Left ventricle myocardium inferior (tissue), 1 donor: Measurements from ENCODE around the gene MMP12. TPM values are rescaled to one million over a fixed set of nuclear protein-coding genes. Genes with fewer than 3 reads are reported as not detected.

Experiments used
- DNase-seq: peaks from one replicate; pipeline ENCODE4 v3.0.0-alpha.2; 2020
- H3K27ac ChIP-seq: fragments of 200-600 bp; replicated peaks from 2 replicates; pipeline ENCODE4 v1.8.0; 2021
- H3K27me3 ChIP-seq: fragments of 200-600 bp; 2 replicates; pipeline ENCODE4 v1.8.0; 2021; ENCODE audit warnings: low read depth
- H3K36me3 ChIP-seq: fragments of 200-600 bp; 2 replicates; pipeline ENCODE4 v1.8.0; 2021
- H3K4me1 ChIP-seq: fragments of 200-600 bp; 2 replicates; pipeline ENCODE4 v1.8.0; 2021
- H3K4me3 ChIP-seq: fragments of 200-600 bp; 2 replicates; pipeline ENCODE4 v1.8.0; 2021; ENCODE audit warnings: mild to moderate bottlenecking, moderate library complexity
- H3K9me3 ChIP-seq: fragments of 200-600 bp; replicated peaks from 2 replicates; pipeline ENCODE4 v1.8.0; 2021
- CTCF ChIP-seq: fragments of 200-600 bp; IDR thresholded peaks from 2 replicates; pipeline ENCODE4 v1.8.0; 2021; ENCODE audit warnings: antibody characterized with exemption, mild to moderate bottlenecking, borderline replicate concordance
- intact Hi-C: fragments of 100-400 bp; cut with micrococcal nuclease; formaldehyde crosslinking; loops from one replicate; pipeline ENCODE4 v1.11.0; 2022
- long read RNA-seq: library from polyadenylated mRNA; unstranded; transcript quantifications from one replicate; pipeline ENCODE4 v2.0.0, GENCODE V29; 2021
- total RNA-seq: library from RNA; stranded (reverse); fragmentation: NEBNext Ultra II Directional; extraction: Animal tissue kit (Norgen Biotek cat#: 25700); gene quantifications from one replicate; pipeline ENCODE4 v1.2.1, GENCODE V29; 2021
- donor health status: DM: no; HTN: yes; CAD: no; lungs with severe emphysema.

Gene MMP12
- total RNA-seq = not detected
- long read RNA-seq = 0 reads

DNA sequence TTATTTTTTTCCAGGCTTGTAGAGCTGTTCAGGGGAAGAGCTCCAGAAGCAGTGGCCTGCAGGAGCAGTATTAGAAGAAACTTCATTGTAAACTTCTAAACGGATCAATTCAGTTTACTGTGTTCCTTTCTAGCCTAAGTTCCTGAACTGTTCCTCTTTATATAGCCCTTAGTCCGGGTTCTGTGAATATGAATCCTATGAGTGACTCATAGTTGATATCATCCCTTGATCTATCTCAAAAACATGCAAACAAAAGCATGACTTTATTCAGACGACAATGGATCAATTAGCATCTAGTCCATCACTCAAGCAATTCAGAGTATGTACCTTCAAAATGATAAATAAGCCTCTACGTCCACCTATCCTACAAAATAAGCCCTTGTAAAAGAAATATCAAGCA, at the start of gene MMP12:
MMP12 (minus strand) TSS at position 131 of the 400 bp plus-strand sequence; CDS start at position 86, 45 bp downstream.
- Histone ChIP-seq H3K27ac (no peak within 1 kb of the TSS), H3K36me3 (no peaks in the 10 kb centered on the region), H3K27me3 (no peaks in the 10 kb centered on the region), H3K4me3 (no peak within 1 kb of the TSS), H3K9me3 (no peaks in the 10 kb centered on the region), H3K4me1 (no peaks in the 10 kb centered on the region)
- DNase-seq = no peak
- intact Hi-C loops = no loop called here
- no peak for TF ChIP-seq CTCF

GRCh38 chr11:102921587-102922220, 46.9 kb upstream of the MMP12 start:
- H3K9me3 ChIP-seq = no peaks in the 10 kb centered on the region
- no peak for DNase-seq
- H3K27me3 ChIP-seq = peaks cover 7% of the 10 kb centered on the region
- H3K36me3 ChIP-seq = no peaks in the 10 kb centered on the region
- H3K4me1 ChIP-seq = no peaks in the 10 kb centered on the region
- H3K4me3 ChIP-seq = no peak overlapping the region
- intact Hi-C loops = no loop called here
- TF ChIP-seq CTCF = no peak
- H3K27ac ChIP-seq = no peak overlapping the region

- Histone ChIP-seq H3K27me3 (peaks cover 7% of the 10 kb centered on the region), H3K4me3 (no peak overlapping the region), H3K9me3 (no peaks in the 10 kb centered on the region), H3K27ac (no peak overlapping the region), H3K4me1 (no peaks in the 10 kb centered on the region), H3K36me3 (no peaks in the 10 kb centered on the region)
- no peak for TF ChIP-seq CTCF
- intact Hi-C loops = no loop called here
- DNase-seq = no peak
These were observed 45.4 kb upstream of the MMP12 start for GRCh38 chr11:102920118-102920684.

GRCh38 chr11:102915044-102915375, 40.2 kb upstream of the MMP12 start:
- TF ChIP-seq CTCF = no peak
- intact Hi-C loops = no loop called here

DNA sequence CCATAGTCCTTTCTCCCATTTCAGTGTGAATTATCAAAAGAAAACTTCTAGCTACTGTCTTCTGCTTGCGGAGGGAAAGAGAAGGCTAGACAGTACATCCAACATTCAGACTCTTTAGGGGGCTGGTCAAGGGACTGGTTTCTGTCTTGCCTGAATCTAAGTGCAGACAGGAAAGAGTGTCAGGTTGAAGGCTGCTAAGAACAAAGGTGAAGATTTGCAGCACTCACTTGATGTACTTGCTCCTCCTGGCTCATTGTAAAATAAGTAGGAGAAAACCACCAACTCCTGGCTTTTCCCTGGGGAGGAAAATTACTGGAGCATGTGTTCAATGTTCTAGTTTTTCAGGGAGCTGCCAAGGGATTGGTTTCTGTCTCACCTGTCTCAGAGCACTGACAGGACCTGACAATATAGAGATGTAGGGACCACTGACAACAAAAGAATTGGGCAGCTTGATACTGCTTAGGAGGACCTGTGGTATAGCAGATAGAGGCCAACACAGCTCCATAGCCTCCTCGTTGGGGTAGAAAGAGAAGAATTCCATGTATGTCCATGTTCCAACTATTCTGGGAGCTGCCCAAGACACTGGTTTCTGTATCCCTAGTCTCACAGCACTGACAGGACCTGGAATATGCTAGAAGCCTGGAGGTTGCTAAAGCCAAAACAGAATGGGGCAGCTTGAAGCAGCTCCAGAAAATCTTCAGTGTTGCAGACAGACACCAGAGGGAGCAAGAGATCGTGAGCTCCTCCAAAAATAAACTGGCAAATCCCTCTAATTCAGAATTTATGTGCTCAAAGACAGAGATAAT, 39.7 kb upstream of the MMP12 start:
- Histone ChIP-seq H3K27me3 (no peaks in the 10 kb centered on the region), H3K4me1 (no peaks in the 10 kb centered on the region), H3K27ac (no peak overlapping the region), H3K4me3 (no peak overlapping the region), H3K36me3 (no peaks in the 10 kb centered on the region), H3K9me3 (no peaks in the 10 kb centered on the region)
- intact Hi-C loops = no loop called here
- TF ChIP-seq CTCF = peak; percentile 60
- no peak for DNase-seq

More at GRCh38 chr11:102915044-102915375, 40.2 kb upstream of the MMP12 start:
- no peak for DNase-seq
- H3K9me3 ChIP-seq = no peaks in the 10 kb centered on the region
- no peak overlapping the region for H3K4me3 ChIP-seq
- no peaks in the 10 kb centered on the region for H3K27me3 ChIP-seq
- H3K36me3 ChIP-seq = no peaks in the 10 kb centered on the region
- no peaks in the 10 kb centered on the region for H3K4me1 ChIP-seq
- H3K27ac ChIP-seq = no peak overlapping the region
